SKM-1 (cell line): ENCODE data around the gene HOXA10.

Experiments used
- DNase-seq: peaks from one replicate; lab custom pipeline; 2025; ENCODE audit not compliant: unreplicated experiment; lab: John Stamatoyannopoulos, UW

The HOXA10 gene

DNA sequence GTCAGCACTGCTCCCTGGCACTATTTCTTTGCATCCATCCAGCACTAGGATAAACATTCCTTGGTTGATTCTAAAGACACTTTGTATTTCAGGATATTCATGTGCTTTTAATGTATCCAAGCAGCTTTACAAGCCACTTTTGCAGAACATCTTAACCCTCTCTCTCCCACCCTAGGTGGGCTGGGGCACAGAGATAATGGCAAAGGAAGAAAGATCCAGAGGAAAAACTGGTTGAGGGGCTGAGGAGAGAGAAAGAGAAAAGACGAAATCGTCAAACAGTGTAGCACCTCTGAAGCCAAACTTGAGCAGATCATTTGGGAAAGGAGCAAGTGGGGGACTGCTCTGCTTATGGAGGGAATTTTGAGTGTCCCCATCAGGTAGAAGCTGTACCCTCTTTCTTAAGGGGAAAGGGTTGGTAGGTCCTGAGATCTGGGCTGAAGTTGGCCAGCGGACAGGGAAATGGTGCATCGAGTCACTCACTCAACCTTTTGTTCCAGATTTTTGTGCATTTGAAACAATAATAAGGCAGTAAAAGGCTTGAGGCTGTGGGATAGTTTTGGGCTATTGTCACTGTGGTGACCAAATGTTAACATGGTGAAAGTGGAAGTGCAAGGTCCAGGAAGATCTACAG lies 30.0 kb upstream of the HOXA10 start:
- DNase-seq = no peak

- DNase-seq = no peak
Observed at GRCh38 chr7:27203365-27203953, 29.3 kb upstream of the HOXA10 start.

GRCh38 chr7:27202862-27203134 lies 28.7 kb upstream of the HOXA10 start:
- DNase-seq = no peak

DNA sequence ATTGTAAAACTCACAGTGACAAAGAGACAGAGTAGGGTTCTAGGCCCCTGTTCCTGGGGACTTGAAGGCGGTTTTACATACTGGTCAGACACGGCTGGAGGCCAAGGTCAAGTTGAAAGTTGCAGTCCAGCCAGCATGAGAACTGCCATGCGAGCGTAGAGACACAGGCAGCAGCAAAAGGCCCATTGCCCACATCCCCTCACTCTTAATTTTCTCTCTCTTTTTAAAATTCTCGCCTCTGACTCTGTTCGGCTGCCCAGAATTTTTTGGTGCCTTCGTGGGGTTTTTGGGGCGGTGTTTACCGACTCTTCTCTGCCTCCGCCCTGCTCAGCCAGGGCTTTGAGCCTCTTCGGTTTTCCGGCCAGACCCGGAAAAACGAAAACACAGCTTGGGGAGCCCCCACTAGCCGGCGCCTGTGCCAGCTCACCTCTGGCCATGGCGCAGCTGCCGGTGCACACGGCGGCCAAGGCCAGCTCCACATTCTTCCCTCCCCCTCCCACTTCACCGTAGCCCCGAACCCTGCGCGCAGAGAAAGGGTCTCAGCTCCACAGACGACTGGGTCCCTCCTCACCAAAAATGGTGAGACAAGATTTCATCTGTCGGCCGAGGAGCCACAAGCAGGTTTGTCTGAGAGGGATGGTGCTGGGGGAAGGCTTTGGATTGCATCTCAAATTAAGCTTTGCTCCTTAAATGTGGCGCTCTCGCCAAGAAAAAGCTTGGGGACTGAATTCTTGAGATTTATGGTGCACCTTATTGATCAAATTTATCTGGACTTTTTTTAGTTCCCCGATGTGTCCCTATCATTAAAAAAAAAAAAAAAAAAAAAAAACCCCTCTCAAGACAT lies 28.1 kb upstream of the HOXA10 start:
- DNase-seq = no peak

DNA sequence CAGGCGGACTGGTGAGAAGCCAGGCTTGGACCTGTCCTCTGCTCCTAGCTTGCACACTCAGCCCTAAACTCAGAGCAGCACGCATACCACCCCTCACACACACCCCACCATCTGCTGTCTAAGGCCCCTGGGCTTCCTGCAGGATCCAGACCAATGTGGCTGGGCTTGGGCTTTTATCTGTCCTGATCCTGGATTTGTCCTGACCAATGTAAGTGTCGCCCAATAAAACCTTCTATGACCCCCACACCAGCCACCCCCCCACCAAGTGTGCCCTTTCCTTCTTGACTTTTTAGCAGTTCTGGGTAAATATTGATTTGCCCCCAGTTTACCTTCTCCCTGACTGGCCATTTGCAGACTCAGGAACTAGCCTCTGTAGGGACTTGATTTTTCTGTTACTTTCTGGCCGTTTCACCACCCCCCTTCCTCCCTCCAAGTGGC lies 27.5 kb upstream of the HOXA10 start:
- no peak for DNase-seq

DNA sequence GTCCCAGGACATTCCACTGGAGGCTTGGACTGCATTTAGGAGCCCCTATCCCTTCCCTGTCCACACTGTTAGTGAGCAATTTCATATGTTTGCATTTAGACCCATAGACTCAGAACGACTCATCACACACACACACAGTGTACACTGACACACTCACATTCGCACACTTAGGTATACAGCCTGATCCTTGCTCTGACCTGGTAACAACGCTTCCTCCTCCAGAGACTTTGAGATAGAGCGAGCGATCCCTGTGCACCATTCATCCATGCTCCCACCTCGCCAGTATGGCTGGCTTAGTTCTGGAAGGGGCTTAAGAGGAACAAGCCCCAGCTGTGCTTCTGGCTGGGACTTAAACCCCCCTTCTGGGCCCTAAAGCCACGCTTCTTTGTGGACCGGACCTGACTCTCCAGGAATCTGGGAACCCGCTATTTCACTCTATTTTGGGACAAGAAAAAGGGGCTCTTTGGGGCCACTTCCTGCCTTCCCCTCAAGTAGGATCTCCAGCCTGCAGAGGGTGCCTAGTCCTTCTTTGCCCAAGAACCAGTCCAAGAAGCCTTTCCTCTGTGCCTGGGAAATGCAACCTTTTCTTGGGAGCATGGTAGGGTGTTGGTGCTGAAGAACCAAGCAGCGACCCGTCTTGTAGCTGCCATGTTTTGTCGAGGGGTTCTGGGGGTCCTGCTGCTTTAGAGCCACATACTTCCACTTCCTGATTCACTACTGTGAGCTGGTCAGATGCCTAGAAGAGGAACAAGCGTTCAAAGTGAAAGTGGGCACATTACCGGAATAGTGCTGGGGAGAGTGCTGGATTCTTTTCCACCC lies 26.9 kb upstream of the HOXA10 start:
- DNase-seq = no peak

GRCh38 chr7:27199849-27200760 lies 26.0 kb upstream of the HOXA10 start, which contains the start of gene HOXA13:
Gene HOXA13 (minus strand): TSS chr7:27200091. CDS start chr7:27200077, 14 bp downstream.
- DNase-seq = no peak

- DNase-seq = no peak
Observed at GRCh38 chr7:27198871-27199801, 25.0 kb upstream of the HOXA10 start.

GRCh38 chr7:27198138-27198841 lies 24.2 kb upstream of the HOXA10 start:
- DNase-seq = no peak

GRCh38 chr7:27197137-27198042 lies 23.3 kb upstream of the HOXA10 start:
- no peak for DNase-seq

GRCh38 chr7:27196287-27196767 lies 22.2 kb upstream of the HOXA10 start:
- peak; percentile 71 for DNase-seq

- DNase-seq = no peak
Observed at GRCh38 chr7:27194686-27195379, 20.7 kb upstream of the HOXA10 start.

DNA sequence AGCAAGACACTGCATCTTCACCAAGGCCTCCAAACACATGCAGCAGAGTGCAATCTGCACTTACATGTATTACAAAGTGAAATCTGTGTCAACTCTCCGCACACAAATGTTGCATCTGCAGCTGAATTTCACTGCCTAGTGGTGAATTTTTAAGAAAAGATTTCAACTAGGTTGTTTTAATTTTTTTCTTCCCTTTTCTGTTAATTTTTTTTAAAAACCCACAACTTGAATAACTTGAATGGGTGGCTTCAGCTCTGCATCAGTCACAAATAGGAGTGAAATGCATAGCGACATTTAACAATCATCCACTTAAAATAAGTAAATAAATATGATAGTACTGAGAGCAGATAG lies 19.9 kb upstream of the HOXA10 start:
- DNase-seq = no peak

GRCh38 chr7:27193335-27194001 lies 19.3 kb upstream of the HOXA10 start:
- DNase-seq = no peak

DNA sequence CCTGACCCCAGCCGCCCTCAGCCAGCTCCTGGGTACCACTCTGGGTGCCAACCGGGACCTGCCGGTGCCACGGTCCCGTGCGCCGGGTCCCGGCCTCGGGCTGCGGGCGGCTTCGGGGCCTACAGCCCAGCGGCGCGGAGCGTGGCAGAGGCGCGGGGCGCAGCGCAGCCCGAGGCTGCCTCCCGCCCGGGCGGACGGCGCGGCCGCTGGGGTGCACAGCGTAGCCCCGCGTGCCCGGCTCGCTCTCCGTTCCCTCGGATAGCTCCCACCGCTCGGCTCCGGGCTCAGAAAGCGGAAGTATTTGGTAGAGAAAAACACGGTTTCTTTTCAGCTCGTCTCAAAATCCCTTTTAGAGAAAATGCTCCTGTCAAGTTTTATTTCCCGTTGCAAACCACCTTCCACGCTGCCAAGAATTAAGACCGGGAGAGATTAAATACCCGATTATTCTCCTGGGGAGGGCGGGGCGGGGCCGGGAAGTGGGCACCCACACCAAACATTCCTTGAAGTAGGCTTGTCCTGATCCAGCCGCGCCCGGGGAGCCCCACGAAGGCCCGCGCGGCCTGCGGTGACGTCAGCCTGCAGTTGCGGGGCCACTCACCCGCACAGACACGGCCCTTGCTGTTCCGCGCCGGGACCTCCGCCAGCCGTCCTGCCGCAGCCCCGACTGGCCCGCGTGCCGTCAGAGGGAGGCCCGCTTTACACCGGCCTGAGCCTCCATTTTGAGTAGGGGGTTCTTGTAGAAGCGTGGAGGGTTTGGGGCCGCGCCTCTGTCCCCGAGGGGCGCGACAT lies 18.6 kb upstream of the HOXA10 start:
- no peak for DNase-seq
